ENCODE data around the gene LEKR1.

- TF ChIP-seq, protein P1, sequence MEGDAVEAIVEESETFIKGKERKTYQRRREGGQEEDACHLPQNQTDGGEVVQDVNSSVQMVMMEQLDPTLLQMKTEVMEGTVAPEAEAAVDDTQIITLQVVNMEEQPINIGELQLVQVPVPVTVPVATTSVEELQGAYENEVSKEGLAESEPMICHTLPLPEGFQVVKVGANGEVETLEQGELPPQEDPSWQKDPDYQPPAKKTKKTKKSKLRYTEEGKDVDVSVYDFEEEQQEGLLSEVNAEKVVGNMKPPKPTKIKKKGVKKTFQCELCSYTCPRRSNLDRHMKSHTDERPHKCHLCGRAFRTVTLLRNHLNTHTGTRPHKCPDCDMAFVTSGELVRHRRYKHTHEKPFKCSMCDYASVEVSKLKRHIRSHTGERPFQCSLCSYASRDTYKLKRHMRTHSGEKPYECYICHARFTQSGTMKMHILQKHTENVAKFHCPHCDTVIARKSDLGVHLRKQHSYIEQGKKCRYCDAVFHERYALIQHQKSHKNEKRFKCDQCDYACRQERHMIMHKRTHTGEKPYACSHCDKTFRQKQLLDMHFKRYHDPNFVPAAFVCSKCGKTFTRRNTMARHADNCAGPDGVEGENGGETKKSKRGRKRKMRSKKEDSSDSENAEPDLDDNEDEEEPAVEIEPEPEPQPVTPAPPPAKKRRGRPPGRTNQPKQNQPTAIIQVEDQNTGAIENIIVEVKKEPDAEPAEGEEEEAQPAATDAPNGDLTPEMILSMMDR (conservative IDR thresholded peaks at IDR 0.05; ENCODE audit: low read depth, low read length), result no peak
- TF ChIP-seq EZH2 (IDR thresholded peaks at IDR 0.05; ENCODE audit: borderline replicate concordance, low read depth, low read length, poor library complexity, severe bottlenecking), result no peak
These were observed 73.8 kb downstream of the LEKR1 start for GRCh38 chr3:156899951-156900350.

All from A673 (cell line).